Omental fat pad (tissue), 4 donors: Measurements from ENCODE around the gene GPC1. TPM values are rescaled to one million over a fixed set of nuclear protein-coding genes. Genes with fewer than 3 reads are reported as not detected.

Experiments used
- ATAC-seq: fragments of 150-250 bp; one replicate; pipeline ENCODE4 v1.9.1; 2016; ENCODE audit warnings: mild to moderate bottlenecking, moderate library complexity; ENCODE audit not compliant: low FRiP score
- DNase-seq: peaks from one replicate; pipeline ENCODE4 v3.0.0-alpha.2; 2019; ENCODE audit warnings: low spot score
- total RNA-seq, 4 donors: library from RNA; depleted of rRNA; stranded (reverse); fragments of >200 nt; gene quantifications; one replicate each; pipeline ENCODE4 v1.1.0, GENCODE V29; 2016
- TF ChIP-seq, protein P1 (sequence below), 3 donors: fragments of 450-650 bp; IDR thresholded peaks; one replicate each; pipeline ENCODE4 v1.5.1; 2016 to 2017; ENCODE audit warnings: antibody characterized with exemption in 3 of 3, mild to moderate bottlenecking in 3 of 3, moderate library complexity in 2 of 3

GPC1 gene
- total RNA-seq, 4 donors from 2014 or later: 33.6 to 91.4 (median 39.5) TPM

DNA sequence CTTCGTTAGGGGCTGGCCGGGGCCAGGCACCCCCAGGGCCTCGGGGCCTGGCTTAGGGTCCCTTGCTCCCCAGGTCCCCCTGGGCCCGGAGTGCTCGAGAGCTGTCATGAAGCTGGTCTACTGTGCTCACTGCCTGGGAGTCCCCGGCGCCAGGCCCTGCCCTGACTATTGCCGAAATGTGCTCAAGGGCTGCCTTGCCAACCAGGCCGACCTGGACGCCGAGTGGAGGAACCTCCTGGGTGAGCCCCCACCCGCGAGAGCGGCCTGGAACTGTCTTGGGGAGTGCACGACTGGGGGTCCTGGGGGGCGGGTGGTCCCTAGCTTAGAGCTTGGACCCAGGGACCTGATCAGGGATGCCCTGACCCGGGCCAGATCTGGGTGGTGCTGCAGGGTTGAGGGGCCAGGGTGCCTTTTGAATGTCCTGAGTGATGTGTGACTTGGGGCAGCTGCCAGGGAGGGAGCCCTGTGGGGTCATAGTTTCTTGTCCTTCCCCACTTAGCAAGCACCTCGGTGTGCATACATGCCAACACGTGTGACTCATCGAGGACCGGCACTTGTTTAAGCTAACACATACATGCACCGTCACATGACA, 27.9 kb downstream of the GPC1 start:
- TF ChIP-seq, protein P1, sequence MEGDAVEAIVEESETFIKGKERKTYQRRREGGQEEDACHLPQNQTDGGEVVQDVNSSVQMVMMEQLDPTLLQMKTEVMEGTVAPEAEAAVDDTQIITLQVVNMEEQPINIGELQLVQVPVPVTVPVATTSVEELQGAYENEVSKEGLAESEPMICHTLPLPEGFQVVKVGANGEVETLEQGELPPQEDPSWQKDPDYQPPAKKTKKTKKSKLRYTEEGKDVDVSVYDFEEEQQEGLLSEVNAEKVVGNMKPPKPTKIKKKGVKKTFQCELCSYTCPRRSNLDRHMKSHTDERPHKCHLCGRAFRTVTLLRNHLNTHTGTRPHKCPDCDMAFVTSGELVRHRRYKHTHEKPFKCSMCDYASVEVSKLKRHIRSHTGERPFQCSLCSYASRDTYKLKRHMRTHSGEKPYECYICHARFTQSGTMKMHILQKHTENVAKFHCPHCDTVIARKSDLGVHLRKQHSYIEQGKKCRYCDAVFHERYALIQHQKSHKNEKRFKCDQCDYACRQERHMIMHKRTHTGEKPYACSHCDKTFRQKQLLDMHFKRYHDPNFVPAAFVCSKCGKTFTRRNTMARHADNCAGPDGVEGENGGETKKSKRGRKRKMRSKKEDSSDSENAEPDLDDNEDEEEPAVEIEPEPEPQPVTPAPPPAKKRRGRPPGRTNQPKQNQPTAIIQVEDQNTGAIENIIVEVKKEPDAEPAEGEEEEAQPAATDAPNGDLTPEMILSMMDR (IDR thresholded peaks at IDR 0.05): no peak
- DNase-seq (peak; percentile 21), ATAC-seq (no peak)

DNA sequence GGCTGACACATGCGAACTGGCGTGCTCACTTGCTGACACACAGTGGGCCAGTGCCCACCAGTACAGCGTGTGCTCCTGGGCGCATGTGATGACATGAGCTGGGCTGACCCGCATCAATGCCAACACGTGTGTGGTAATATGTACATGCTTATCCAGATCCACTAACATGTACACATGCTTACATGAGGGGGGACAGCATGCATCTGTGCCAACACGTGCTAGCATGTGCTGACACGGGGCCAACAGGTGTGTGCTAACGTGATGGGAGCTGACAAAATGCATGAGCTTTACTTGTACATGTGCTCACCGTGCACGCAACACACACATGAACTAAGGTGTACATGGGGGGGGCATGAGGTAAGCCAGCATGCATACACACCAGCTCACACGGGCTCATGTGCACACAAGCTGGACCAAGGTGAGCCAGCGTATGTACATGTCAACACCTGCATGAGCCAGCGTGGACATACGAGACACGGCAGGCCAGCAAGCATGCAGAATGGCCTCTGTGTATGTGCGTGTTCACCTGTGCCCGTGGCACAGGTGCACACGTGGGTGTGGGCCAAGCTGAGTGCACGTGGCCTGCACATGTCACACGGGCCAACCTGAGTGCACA, 28.5 kb downstream of the GPC1 start:
- ATAC-seq (no peak), DNase-seq (peak; percentile 22)
- TF ChIP-seq, protein P1 (IDR thresholded peaks at IDR 0.05): no peak

DNA sequence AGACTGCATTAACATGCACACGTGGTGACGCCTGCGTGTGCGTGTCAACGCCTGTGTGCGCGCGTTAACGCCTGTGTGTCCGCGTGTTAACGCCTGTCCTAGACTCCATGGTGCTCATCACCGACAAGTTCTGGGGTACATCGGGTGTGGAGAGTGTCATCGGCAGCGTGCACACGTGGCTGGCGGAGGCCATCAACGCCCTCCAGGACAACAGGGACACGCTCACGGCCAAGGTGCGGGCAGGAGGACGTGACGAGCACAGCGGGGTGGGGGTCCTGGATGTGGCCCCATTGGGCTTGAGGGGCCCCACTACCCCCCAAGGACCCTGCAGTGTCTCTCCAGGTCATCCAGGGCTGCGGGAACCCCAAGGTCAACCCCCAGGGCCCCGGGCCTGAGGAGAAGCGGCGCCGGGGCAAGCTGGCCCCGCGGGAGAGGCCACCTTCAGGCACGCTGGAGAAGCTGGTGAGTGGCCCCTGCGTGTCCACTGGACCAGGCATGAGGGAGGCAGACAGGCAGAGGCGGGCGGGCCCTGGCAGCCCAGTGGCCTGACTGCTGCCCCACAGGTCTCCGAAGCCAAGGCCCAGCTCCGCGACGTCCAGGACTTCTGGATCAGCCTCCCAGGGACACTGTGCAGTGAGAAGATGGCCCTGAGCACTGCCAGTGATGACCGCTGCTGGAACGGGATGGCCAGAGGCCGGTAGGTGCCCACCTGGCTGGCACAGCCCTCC, 29.2 kb downstream of the GPC1 start:
- ATAC-seq: no peak
- TF ChIP-seq, protein P1 (IDR thresholded peaks at IDR 0.05): no peak
- DNase-seq: peak; percentile 16

DNA sequence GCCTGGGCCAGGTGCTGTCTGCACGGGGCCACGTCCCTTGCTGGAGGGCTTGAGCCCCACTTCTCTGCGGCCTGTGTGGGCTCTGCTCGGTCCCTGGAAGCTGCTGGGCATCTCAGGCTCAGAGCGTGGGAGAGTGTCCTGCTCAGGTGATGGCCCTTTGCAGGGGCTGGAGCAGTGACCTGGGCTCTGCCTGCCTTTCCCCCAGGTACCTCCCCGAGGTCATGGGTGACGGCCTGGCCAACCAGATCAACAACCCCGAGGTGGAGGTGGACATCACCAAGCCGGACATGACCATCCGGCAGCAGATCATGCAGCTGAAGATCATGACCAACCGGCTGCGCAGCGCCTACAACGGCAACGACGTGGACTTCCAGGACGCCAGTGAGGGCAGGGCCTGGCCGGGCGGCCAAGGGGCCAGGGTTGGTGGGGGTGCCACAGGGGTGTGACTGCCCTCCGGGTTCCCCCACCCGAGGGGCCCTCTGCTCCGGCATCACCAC, 29.9 kb downstream of the GPC1 start:
- ATAC-seq (no peak), DNase-seq (no peak)
- TF ChIP-seq, protein P1 (IDR thresholded peaks at IDR 0.05): no peak

DNA sequence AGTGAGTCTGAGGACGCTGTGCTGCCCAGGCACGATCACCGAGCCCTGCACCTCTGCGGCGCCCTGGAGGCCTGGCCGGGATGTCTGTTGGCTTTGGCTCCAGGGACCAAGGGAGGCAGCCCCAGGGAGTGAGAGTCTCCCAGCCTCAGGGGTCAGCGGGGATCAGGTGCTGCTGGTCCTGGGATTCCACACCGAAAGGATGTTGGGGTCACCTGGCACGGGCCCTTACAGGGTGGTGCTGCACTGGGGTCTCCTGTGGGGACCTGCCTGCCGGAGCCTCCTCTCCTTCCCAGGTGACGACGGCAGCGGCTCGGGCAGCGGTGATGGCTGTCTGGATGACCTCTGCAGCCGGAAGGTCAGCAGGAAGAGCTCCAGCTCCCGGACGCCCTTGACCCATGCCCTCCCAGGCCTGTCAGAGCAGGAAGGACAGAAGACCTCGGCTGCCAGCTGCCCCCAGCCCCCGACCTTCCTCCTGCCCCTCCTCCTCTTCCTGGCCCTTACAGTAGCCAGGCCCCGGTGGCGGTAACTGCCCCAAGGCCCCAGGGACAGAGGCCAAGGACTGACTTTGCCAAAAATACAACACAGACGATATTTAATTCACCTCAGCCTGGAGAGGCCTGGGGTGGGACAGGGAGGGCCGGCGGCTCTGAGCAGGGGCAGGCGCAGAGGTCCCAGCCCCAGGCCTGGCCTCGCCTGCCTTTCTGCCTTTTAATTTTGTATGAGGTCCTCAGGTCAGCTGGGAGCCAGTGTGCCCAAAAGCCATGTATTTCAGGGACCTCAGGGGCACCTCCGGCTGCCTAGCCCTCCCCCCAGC, 30.5 kb downstream of the GPC1 start:
- TF ChIP-seq, protein P1 (IDR thresholded peaks at IDR 0.05): no peak
- ATAC-seq: no peak

DNA sequence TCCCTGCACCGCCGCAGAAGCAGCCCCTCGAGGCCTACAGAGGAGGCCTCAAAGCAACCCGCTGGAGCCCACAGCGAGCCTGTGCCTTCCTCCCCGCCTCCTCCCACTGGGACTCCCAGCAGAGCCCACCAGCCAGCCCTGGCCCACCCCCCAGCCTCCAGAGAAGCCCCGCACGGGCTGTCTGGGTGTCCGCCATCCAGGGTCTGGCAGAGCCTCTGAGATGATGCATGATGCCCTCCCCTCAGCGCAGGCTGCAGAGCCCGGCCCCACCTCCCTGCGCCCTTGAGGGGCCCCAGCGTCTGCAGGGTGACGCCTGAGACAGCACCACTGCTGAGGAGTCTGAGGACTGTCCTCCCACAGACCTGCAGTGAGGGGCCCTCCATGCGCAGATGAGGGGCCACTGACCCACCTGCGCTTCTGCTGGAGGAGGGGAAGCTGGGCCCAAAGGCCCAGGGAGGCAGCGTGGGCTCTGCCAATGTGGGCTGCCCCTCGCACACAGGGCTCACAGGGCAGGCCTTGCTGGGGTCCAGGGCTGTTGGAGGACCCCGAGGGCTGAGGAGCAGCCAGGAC, 31.2 kb downstream of the GPC1 start:
- TF ChIP-seq, protein P1 (IDR thresholded peaks at IDR 0.05): no peak
- DNase-seq (peak; percentile 18), ATAC-seq (no peak)

More for the DNA sequence above, 30.5 kb downstream of the GPC1 start:
- peak; percentile 16 for DNase-seq
